Ovary (tissue), 9 donors: ENCODE data around the gene DEFB110. TPM values are rescaled to one million over a fixed set of nuclear protein-coding genes. Genes with fewer than 3 reads are reported as not detected.

Source experiments
- DNase-seq, 5 donors: peaks; one replicate each; pipeline ENCODE4 v3.0.0-alpha.2; 2019 to 2020
- H3K27ac ChIP-seq, 2 donors: fragments of 200-600 bp; one replicate each; pipeline versions ENCODE4 v1.5.1 to v1.8.0; 2019 to 2022
- H3K27me3 ChIP-seq: fragments of 200-600 bp; one replicate; pipeline ENCODE4 v1.8.0; 2022
- H3K36me3 ChIP-seq: fragments of 200-600 bp; sonication (generic); one replicate; pipeline ENCODE4 v1.5.1; 2019
- H3K4me1 ChIP-seq: one replicate; pipeline ENCODE4 v1.8.1; 2013; ENCODE audit warnings: mild to moderate bottlenecking, moderate library complexity; ENCODE audit not compliant: insufficient read depth
- H3K4me3 ChIP-seq: fragments of 200-600 bp; sonication (generic); one replicate; pipeline ENCODE4 v1.5.1; 2017
- H3K9me3 ChIP-seq, 2 donors: fragments of 200-600 bp in 1 of 2; sonication (generic) in 1 of 2; one replicate each; pipeline versions ENCODE4 v1.5.1 to v1.8.1; 2013 to 2019; ENCODE audit warnings: mild to moderate bottlenecking in 1 of 2, moderate library complexity in 1 of 2
- CTCF ChIP-seq, 3 donors: fragments of 450-650 bp in 2 of 3; fragments of 200-600 bp in 1 of 3; IDR thresholded peaks; one replicate each; pipeline versions ENCODE4 v1.5.1 to v1.8.0; 2016 to 2022; ENCODE audit warnings: antibody characterized with exemption in 3 of 3, mild to moderate bottlenecking in 1 of 3
- EP300 ChIP-seq: sonication (generic); formaldehyde crosslinking; IDR thresholded peaks from one replicate; pipeline ENCODE4 v1.6.1; 2017; ENCODE audit warnings: antibody characterized with exemption
- POLR2A ChIP-seq: fragments of 450-650 bp; IDR thresholded peaks from one replicate; pipeline ENCODE4 v1.6.1; 2017; ENCODE audit warnings: antibody characterized with exemption, mild to moderate bottlenecking, moderate library complexity
- WGBS, 3 donors: extraction: QIAGEN DNeasy Blood & Tissue Kit in 1 of 3; methylation state at CpG; one replicate each; pipeline versions ENCODE4 v1.1.5 to v1.1.7; 2013 to 2017; 5-methylcytosine and 5-hydroxymethylcytosine counted together
- intact Hi-C, 4 donors: fragments of 100-400 bp; cut with DNase I; formaldehyde crosslinking; loops; one replicate each; pipeline versions ENCODE4 v1.11.0 to v1.15.1; 2022 to 2023
- polyA plus RNA-seq, 2 donors: library from polyadenylated mRNA; stranded (reverse); fragments of 200-250 nt in 1 of 2; fragments of 350-450 nt in 1 of 2; fragmentation: Illumina TruSeq in 1 of 2; extraction: RNeasy Lipid Tissue Mini Kit (QIAGEN cat#74804) in 1 of 2; gene quantifications; one replicate each; pipeline ENCODE4 v1.2.3, GENCODE V29; 2013 to 2014
- total RNA-seq, 7 donors: library from RNA; depleted of rRNA in 2 of 7; stranded (reverse); fragments of >200 nt in 2 of 7; fragmentation: NEBNext Ultra II Directional in 3 of 7; extraction: Animal tissue kit (Norgen Biotek cat#: 25700) in 3 of 7; gene quantifications; one replicate each; pipeline versions ENCODE4 v1.1.0 to v1.2.4, GENCODE V29; 2016 to 2023
- donor health status: DM: no; HTN: no; CAD: no; lungs with moderate emphysema.
- donor health status: DM: no; HTN: no; CAD: no.
- donor health status: Bipolar disorder and iron deficiency.
- donor health status: DM: yes; HTN: yes; CAD: no.
- donor health status: DM: no; HTN: no; CAD: no.
- donor health status: DM: yes; HTN: yes; CAD: no.

Gene DEFB110
- total and polyA plus RNA-seq, 9 donors, result not detected

- intact Hi-C loops, result no loop called here
- H3K27ac ChIP-seq, result no peak overlapping the region
- 89 to 92% (median 89%) methylated on average over 2 of the region's 2 CpGs for WGBS, 3 donors
These were observed 34.0 kb downstream of the DEFB110 start for GRCh38 chr6:49987749-49988148.

DNA sequence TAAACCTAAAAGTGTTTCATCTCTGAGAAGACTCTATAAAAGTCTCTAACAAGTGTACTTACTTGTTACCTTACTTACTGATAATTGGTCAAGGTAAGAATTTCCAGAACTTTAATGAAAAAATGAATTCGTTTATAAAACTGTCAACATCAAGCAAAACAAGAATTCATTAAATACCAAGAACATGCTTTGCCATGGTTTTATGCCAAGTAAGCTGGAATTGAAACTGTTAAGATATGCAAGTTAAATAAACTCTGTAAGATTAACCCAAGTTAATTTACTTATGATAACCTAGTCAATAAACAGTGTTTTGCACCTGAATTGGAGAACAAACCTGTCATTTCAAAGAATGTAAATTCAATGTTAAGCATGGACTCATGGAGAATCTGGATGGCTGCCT lies 35.2 kb downstream of the DEFB110 start:
- H3K9me3 ChIP-seq, result no peaks in the 10 kb centered on the region
- WGBS, 3 donors, result 13 to 47% (median 21%) methylated on average over 1 of the region's 1 CpG
- H3K4me3 ChIP-seq, result no peak overlapping the region
- H3K27me3 ChIP-seq, result no peaks in the 10 kb centered on the region
- DNase-seq, result no peak
- H3K27ac ChIP-seq, result no peak overlapping the region
- no peaks in the 10 kb centered on the region for H3K36me3 ChIP-seq
- H3K4me1 ChIP-seq, result no peaks in the 10 kb centered on the region
- intact Hi-C loops, result no loop called here
- no peak for TF ChIP-seq EP300
- no peak for TF ChIP-seq CTCF (IDR thresholded peaks at IDR 0.05)
- TF ChIP-seq POLR2A, result no peak

More at GRCh38 chr6:49987749-49988148, 34.0 kb downstream of the DEFB110 start:
- H3K4me3 ChIP-seq, result no peak overlapping the region
- TF ChIP-seq EP300 (no peak), POLR2A (no peak), CTCF (IDR thresholded peaks at IDR 0.05) (no peak)
- no peak for DNase-seq
- H3K4me1 ChIP-seq, result no peaks in the 10 kb centered on the region
- no peaks in the 10 kb centered on the region for H3K36me3 ChIP-seq
- no peaks in the 10 kb centered on the region for H3K9me3 ChIP-seq
- no peaks in the 10 kb centered on the region for H3K27me3 ChIP-seq

DNA sequence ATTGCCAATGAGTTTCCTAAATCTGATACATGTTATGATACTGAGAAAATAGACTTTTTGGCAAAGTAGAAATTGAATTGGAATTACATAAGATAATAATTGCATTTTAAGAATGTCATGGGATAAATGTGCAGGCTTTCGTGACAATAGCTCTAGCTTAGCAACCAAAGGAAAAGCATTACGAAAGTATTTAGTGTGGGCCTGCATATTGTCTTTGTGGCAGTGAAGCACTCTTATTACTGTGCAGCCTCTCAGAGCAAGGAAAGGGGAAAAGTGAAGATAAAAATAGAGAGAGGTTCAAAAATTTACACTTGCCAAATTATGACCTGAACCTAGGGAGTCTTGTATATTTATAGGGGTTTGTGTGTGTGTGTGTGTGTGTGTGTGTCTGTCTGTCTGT lies 39.7 kb downstream of the DEFB110 start:
- no peak overlapping the region for H3K4me3 ChIP-seq
- H3K36me3 ChIP-seq, result no peaks in the 10 kb centered on the region
- WGBS, 3 donors, result 87 to 95% (median 91%) methylated on average over 2 of the region's 2 CpGs
- no peaks in the 10 kb centered on the region for H3K27me3 ChIP-seq
- no peak overlapping the region for H3K27ac ChIP-seq
- no peaks in the 10 kb centered on the region for H3K9me3 ChIP-seq
- no peak for DNase-seq
- no peak for TF ChIP-seq EP300
- TF ChIP-seq POLR2A, result no peak
- no peak for TF ChIP-seq CTCF (IDR thresholded peaks at IDR 0.05)
- no peaks in the 10 kb centered on the region for H3K4me1 ChIP-seq
- intact Hi-C loops, result no loop called here

- Histone ChIP-seq H3K27ac (no peak overlapping the region), H3K9me3 (no peaks in the 10 kb centered on the region), H3K4me3 (no peak overlapping the region), H3K4me1 (no peaks in the 10 kb centered on the region), H3K27me3 (no peaks in the 10 kb centered on the region), H3K36me3 (no peaks in the 10 kb centered on the region)
- TF ChIP-seq POLR2A, result no peak
- TF ChIP-seq CTCF (IDR thresholded peaks at IDR 0.05), result no peak
- TF ChIP-seq EP300, result no peak
- intact Hi-C loops, result no loop called here
- no peak for DNase-seq
- 9 to 28% (median 10%) methylated on average over 1 of the region's 1 CpG for WGBS, 3 donors
These were observed 40.9 kb downstream of the DEFB110 start for GRCh38 chr6:49980898-49981297.

DNA sequence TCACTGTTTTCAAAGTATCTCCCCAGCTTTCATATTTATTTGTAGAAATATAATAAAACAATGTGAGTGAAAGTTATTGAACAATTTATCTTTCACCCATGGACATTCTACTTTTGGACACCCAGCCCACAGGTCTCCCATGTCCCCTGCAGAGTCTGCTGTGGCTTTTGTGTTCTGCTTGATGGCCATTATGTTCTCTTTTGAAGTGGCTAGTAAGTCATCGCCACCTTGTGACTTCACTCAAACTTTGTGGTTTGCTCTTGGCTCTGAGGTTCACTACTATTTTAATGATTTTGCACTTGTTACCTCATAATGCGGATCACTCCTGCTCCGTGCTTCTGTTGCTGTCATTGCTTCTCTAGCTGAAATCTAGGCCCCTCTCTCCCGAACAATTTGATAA lies 42.2 kb downstream of the DEFB110 start:
- H3K4me1 ChIP-seq, result no peaks in the 10 kb centered on the region
- intact Hi-C loops, result no loop called here

More for the DNA sequence above, 42.2 kb downstream of the DEFB110 start:
- Histone ChIP-seq H3K27me3 (no peaks in the 10 kb centered on the region), H3K27ac (no peak overlapping the region), H3K4me3 (no peak overlapping the region), H3K9me3 (no peaks in the 10 kb centered on the region), H3K36me3 (no peaks in the 10 kb centered on the region)
- DNase-seq, result no peak
- TF ChIP-seq EP300 (no peak), CTCF (IDR thresholded peaks at IDR 0.05) (no peak), POLR2A (no peak)
- 88 to 92% (median 91%) methylated on average over 4 of the region's 4 CpGs for WGBS, 3 donors
